Fibroblast of lung (primary cell): Measurements from ENCODE around the gene WIPF2. TPM values are rescaled to one million over a fixed set of nuclear protein-coding genes. Genes with fewer than 3 reads are reported as not detected.

ENCODE experiments used
- DNase-seq, 2 donors: peaks; one replicate each; pipeline versions ENCODE4 v3.0.0 to v3.0.0-alpha.2; 2010; ENCODE audit warnings: low read depth in 2 of 2
- H2AFZ ChIP-seq: 2 replicates; pipeline ENCODE4 v1.5.1; 2012; ENCODE audit warnings: low read length, control low read depth, inconsistent platforms
- H3K27ac ChIP-seq: 2 replicates; pipeline ENCODE4 v1.5.1; 2011; ENCODE audit warnings: low read length, control low read depth; ENCODE audit not compliant: insufficient read depth
- H3K27me3 ChIP-seq: 2 replicates; pipeline ENCODE4 v1.5.1; 2011; ENCODE audit warnings: mild to moderate bottlenecking, low read length; ENCODE audit not compliant: control insufficient read depth, insufficient read depth
- H3K36me3 ChIP-seq: 2 replicates; pipeline ENCODE4 v1.5.1; 2011; ENCODE audit warnings: low read length; ENCODE audit not compliant: control insufficient read depth, insufficient read depth
- H3K4me1 ChIP-seq: 2 replicates; pipeline ENCODE4 v1.5.1; 2011; ENCODE audit warnings: low read length; ENCODE audit not compliant: control insufficient read depth, insufficient read depth; ENCODE audit errors: extremely low read depth
- H3K4me2 ChIP-seq: 2 replicates; pipeline ENCODE4 v1.5.1; 2011; ENCODE audit warnings: low read length, control low read depth; ENCODE audit not compliant: insufficient read depth; ENCODE audit errors: extremely low read depth
- H3K4me3 ChIP-seq, 4 experiments: fragments of 200-600 bp in 1 of 4; sonication (generic) in 1 of 4; replicated peaks in 1 of 4; 2 replicates each; pipeline ENCODE4 v1.5.1; 2011 to 2016; ENCODE audit warnings: low read length in 4 of 4, low read depth in 3 of 4, mild to moderate bottlenecking in 3 of 4, control low read depth in 2 of 4, inconsistent platforms in 1 of 4, mixed read lengths in 1 of 4; ENCODE audit not compliant: insufficient read depth in 1 of 4; ENCODE audit errors: control extremely low read depth in 1 of 4
- H3K79me2 ChIP-seq: 2 replicates; pipeline ENCODE4 v1.5.1; 2012; ENCODE audit warnings: mild to moderate bottlenecking, low read length, inconsistent platforms; ENCODE audit not compliant: control insufficient read depth, insufficient read depth
- H3K9ac ChIP-seq: 2 replicates; pipeline ENCODE4 v1.5.1; 2011; ENCODE audit warnings: mild to moderate bottlenecking, low read length, control low read depth; ENCODE audit not compliant: insufficient read depth
- H3K9me3 ChIP-seq: 2 replicates; pipeline ENCODE4 v1.5.1; 2012; ENCODE audit warnings: low read depth, low read length; ENCODE audit not compliant: control insufficient read depth, insufficient read depth
- H4K20me1 ChIP-seq: 2 replicates; pipeline ENCODE4 v1.5.1; 2011; ENCODE audit warnings: low read length; ENCODE audit not compliant: control insufficient read depth, insufficient read depth; ENCODE audit errors: extremely low read depth
- CTCF ChIP-seq, 2 donors: IDR thresholded peaks in 1 of 2; conservative IDR thresholded peaks in 1 of 2; 1 replicate in 1 of 2; 2 replicates in 1 of 2; pipeline ENCODE4 v1.5.1; 2011 to 2012; ENCODE audit warnings: low read length in 2 of 2, control low read depth in 1 of 2, inconsistent platforms in 1 of 2, low read depth in 1 of 2, mild to moderate bottlenecking in 1 of 2
- EZH2 ChIP-seq: IDR thresholded peaks from 2 replicates; pipeline ENCODE4 v1.5.1; 2012; ENCODE audit warnings: low read length, control low read depth, mild to moderate bottlenecking; ENCODE audit errors: missing control alignments
- polyA plus RNA-seq, 2 donors: library from polyadenylated mRNA; depleted of rRNA in 1 of 2; stranded (reverse) in 1 of 2; unstranded in 1 of 2; fragments of >200 nt; gene quantifications; 2 replicates each; pipeline ENCODE4 v1.2.1, GENCODE V29; 2011 to 2012; ENCODE audit warnings: missing spikeins in 1 of 2
- total RNA-seq: library from RNA; depleted of rRNA; stranded (reverse); fragments of >200 nt; gene quantifications from 2 replicates; pipeline ENCODE4 v1.2.1, GENCODE V29; 2014

The WIPF2 gene
- total and polyA plus RNA-seq, 2 donors (not counting 1 experiment from before 2014, with no cell fraction given) = 7.6 to 9.1 TPM

DNA sequence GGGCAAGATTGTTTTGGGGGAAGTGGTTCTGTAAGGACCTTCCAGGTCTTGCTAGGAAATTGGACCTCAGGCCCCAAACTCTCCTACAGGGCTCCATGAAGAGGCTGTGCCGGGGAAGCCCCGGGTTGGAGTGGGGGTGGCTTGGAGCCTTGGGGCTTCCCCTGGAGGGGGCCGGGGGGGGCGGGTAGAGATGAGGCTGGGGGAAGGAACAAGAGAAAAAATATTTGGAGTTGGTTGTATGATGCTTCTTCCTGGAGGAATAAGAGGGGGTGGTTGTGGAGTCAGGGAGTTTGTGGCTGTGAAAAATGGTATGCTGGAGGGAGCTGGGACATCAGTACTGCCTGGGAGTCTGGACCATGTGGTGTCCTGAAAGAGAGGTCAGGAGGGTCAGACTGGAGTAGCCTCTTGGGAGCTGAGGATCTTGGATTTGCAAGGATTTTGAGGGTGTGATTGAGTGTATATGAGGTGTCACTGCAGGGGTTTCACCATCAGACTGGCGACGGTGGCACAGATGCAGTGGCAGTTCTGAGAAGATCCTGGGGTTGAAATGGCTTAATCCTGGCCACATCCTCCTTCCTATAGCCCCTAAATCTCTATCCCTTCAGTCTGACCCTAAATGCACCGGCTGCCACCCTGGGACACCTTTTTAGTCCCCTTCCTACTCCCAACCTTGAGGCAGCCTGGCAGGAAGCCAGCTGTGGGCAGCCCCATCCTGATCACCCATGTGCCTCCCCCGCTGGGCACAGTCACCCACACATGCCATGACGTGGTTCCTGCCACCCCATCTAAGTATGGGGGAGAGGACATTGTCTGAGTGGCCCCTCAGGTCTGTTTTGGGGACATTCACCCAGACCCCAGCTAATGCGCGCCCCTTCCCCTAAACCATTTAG is 100.8 kb downstream of the WIPF2 start:
- H3K79me2 ChIP-seq = peaks cover 60% of the 10 kb centered on the region
- no peaks in the 10 kb centered on the region for H3K36me3 ChIP-seq
- no peak overlapping the region for H3K9ac ChIP-seq
- no peak for DNase-seq
- peak overlapping the region; percentile 95 for H3K27ac ChIP-seq
- no peaks in the 10 kb centered on the region for H3K27me3 ChIP-seq
- TF ChIP-seq CTCF (conservative IDR thresholded peaks at IDR 0.05 in 1 of 2, IDR thresholded peaks at IDR 0.05 in 1 of 2; ENCODE audit: low read depth in 1 of 2, low read length in 2 of 2) (no peak), EZH2 (no peak)
- H4K20me1 ChIP-seq = no peaks in the 10 kb centered on the region
- H3K9me3 ChIP-seq = no peaks in the 10 kb centered on the region
- H3K4me2 ChIP-seq = peak overlapping the region; percentile 60
- peaks cover 61% of the 10 kb centered on the region for H3K4me1 ChIP-seq
- H2AFZ ChIP-seq = no peak overlapping the region
- H3K4me3 ChIP-seq = peak overlapping the region; percentile 77 to 99 (median 93)

GRCh38 chr17:40320756-40321523 is 101.8 kb downstream of the WIPF2 start:
- Histone ChIP-seq H3K4me1 (peaks cover 64% of the 10 kb centered on the region), H4K20me1 (no peaks in the 10 kb centered on the region), H3K27me3 (no peaks in the 10 kb centered on the region), H2AFZ (no peak overlapping the region), H3K36me3 (no peaks in the 10 kb centered on the region), H3K9ac (peak overlapping the region; percentile 71), H3K9me3 (no peaks in the 10 kb centered on the region), H3K4me3 (peak overlapping the region; percentile 13 to 99 (median 22)), H3K4me2 (peak overlapping the region; percentile 53), H3K79me2 (peaks cover 66% of the 10 kb centered on the region), H3K27ac (peak overlapping the region; percentile 95)
- TF ChIP-seq CTCF (conservative IDR thresholded peaks at IDR 0.05 in 1 of 2, IDR thresholded peaks at IDR 0.05 in 1 of 2; ENCODE audit: low read depth in 1 of 2, low read length in 2 of 2) (no peak), EZH2 (no peak)
- DNase-seq = no peak

DNA sequence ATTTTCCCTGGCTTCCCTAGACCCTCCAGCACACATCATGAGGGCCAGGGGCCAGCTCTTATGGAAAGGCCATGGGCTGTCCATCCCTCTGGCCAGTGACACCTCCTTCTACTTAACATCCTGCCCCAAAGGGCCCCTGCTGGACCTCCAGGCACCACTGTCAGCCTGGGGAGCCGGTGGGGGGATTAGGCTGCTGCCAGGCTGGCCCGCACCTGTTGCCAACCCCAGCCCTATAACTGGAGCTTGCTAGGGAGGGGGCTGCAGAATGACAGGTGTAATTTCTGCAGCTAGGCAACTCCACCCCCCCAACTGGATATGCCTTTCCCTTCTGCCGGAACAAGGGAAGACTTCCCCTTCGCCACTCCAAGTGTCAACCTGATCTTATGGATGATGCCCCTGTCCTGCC is 102.4 kb downstream of the WIPF2 start:
- TF ChIP-seq CTCF (conservative IDR thresholded peaks at IDR 0.05 in 1 of 2, IDR thresholded peaks at IDR 0.05 in 1 of 2; ENCODE audit: low read depth in 1 of 2, low read length in 2 of 2) (no peak), EZH2 (no peak)
- no peaks in the 10 kb centered on the region for H4K20me1 ChIP-seq
- peak overlapping the region; percentile 11 to 99 (median 16) for H3K4me3 ChIP-seq
- H3K9me3 ChIP-seq = no peaks in the 10 kb centered on the region
- peaks cover 72% of the 10 kb centered on the region for H3K79me2 ChIP-seq
- H2AFZ ChIP-seq = no peak overlapping the region
- H3K4me2 ChIP-seq = peak overlapping the region; percentile 53
- H3K27me3 ChIP-seq = no peaks in the 10 kb centered on the region
- peak overlapping the region; percentile 95 for H3K27ac ChIP-seq
- H3K9ac ChIP-seq = peak overlapping the region; percentile 71
- DNase-seq = no peak
- H3K4me1 ChIP-seq = peaks cover 64% of the 10 kb centered on the region
- no peaks in the 10 kb centered on the region for H3K36me3 ChIP-seq
